ENCODE data around the gene MYH9.

GRCh38 chr22:36256478-36256877 is 131.3 kb downstream of the MYH9 start:
- no peak for TF ChIP-seq POLR2A (IDR thresholded peaks at IDR 0.05)
- TF ChIP-seq, protein P1, sequence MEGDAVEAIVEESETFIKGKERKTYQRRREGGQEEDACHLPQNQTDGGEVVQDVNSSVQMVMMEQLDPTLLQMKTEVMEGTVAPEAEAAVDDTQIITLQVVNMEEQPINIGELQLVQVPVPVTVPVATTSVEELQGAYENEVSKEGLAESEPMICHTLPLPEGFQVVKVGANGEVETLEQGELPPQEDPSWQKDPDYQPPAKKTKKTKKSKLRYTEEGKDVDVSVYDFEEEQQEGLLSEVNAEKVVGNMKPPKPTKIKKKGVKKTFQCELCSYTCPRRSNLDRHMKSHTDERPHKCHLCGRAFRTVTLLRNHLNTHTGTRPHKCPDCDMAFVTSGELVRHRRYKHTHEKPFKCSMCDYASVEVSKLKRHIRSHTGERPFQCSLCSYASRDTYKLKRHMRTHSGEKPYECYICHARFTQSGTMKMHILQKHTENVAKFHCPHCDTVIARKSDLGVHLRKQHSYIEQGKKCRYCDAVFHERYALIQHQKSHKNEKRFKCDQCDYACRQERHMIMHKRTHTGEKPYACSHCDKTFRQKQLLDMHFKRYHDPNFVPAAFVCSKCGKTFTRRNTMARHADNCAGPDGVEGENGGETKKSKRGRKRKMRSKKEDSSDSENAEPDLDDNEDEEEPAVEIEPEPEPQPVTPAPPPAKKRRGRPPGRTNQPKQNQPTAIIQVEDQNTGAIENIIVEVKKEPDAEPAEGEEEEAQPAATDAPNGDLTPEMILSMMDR (IDR thresholded peaks at IDR 0.05): no peak

All from Peyer's patch (tissue), 4 donors.